Measurements from ENCODE around the gene KRT27. TPM values are rescaled to one million over a fixed set of nuclear protein-coding genes. Genes with fewer than 3 reads are reported as not detected.

The KRT27 gene
- total and polyA plus RNA-seq, 10 of the 15 experiments (the other 5 are each of a cell fraction or from before 2014, with no cell fraction given) = not detected

GRCh38 chr17:40812639-40813038 is 30.3 kb upstream of the KRT27 start:
- no peak for ATAC-seq
- TF ChIP-seq, protein P1, sequence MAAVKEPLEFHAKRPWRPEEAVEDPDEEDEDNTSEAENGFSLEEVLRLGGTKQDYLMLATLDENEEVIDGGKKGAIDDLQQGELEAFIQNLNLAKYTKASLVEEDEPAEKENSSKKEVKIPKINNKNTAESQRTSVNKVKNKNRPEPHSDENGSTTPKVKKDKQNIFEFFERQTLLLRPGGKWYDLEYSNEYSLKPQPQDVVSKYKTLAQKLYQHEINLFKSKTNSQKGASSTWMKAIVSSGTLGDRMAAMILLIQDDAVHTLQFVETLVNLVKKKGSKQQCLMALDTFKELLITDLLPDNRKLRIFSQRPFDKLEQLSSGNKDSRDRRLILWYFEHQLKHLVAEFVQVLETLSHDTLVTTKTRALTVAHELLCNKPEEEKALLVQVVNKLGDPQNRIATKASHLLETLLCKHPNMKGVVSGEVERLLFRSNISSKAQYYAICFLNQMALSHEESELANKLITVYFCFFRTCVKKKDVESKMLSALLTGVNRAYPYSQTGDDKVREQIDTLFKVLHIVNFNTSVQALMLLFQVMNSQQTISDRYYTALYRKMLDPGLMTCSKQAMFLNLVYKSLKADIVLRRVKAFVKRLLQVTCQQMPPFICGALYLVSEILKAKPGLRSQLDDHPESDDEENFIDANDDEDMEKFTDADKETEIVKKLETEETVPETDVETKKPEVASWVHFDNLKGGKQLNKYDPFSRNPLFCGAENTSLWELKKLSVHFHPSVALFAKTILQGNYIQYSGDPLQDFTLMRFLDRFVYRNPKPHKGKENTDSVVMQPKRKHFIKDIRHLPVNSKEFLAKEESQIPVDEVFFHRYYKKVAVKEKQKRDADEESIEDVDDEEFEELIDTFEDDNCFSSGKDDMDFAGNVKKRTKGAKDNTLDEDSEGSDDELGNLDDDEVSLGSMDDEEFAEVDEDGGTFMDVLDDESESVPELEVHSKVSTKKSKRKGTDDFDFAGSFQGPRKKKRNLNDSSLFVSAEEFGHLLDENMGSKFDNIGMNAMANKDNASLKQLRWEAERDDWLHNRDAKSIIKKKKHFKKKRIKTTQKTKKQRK (IDR thresholded peaks at IDR 0.05; ENCODE audit: low read depth, low read length) = no peak
- no peak for TF ChIP-seq IRF4 (IDR thresholded peaks at IDR 0.05; ENCODE audit: low read depth, low read length)
- TF ChIP-seq, protein P2, sequence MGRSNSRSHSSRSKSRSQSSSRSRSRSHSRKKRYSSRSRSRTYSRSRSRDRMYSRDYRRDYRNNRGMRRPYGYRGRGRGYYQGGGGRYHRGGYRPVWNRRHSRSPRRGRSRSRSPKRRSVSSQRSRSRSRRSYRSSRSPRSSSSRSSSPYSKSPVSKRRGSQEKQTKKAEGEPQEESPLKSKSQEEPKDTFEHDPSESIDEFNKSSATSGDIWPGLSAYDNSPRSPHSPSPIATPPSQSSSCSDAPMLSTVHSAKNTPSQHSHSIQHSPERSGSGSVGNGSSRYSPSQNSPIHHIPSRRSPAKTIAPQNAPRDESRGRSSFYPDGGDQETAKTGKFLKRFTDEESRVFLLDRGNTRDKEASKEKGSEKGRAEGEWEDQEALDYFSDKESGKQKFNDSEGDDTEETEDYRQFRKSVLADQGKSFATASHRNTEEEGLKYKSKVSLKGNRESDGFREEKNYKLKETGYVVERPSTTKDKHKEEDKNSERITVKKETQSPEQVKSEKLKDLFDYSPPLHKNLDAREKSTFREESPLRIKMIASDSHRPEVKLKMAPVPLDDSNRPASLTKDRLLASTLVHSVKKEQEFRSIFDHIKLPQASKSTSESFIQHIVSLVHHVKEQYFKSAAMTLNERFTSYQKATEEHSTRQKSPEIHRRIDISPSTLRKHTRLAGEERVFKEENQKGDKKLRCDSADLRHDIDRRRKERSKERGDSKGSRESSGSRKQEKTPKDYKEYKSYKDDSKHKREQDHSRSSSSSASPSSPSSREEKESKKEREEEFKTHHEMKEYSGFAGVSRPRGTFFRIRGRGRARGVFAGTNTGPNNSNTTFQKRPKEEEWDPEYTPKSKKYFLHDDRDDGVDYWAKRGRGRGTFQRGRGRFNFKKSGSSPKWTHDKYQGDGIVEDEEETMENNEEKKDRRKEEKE (IDR thresholded peaks at IDR 0.05) = no peak
- TF ChIP-seq, protein P3, sequence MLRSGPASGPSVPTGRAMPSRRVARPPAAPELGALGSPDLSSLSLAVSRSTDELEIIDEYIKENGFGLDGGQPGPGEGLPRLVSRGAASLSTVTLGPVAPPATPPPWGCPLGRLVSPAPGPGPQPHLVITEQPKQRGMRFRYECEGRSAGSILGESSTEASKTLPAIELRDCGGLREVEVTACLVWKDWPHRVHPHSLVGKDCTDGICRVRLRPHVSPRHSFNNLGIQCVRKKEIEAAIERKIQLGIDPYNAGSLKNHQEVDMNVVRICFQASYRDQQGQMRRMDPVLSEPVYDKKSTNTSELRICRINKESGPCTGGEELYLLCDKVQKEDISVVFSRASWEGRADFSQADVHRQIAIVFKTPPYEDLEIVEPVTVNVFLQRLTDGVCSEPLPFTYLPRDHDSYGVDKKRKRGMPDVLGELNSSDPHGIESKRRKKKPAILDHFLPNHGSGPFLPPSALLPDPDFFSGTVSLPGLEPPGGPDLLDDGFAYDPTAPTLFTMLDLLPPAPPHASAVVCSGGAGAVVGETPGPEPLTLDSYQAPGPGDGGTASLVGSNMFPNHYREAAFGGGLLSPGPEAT (IDR thresholded peaks at IDR 0.05; ENCODE audit: low read depth) = no peak
- no peak for TF ChIP-seq DPF2 (IDR thresholded peaks at IDR 0.05)
- no peak for TF ChIP-seq SMC3 (IDR thresholded peaks at IDR 0.05; ENCODE audit: borderline replicate concordance, low read length)
- TF ChIP-seq NR2F1 (conservative IDR thresholded peaks at IDR 0.05) = no peak
- TF ChIP-seq SIN3A (IDR thresholded peaks at IDR 0.05; ENCODE audit: low read depth, low read length) = no peak
- TF ChIP-seq WRNIP1 (IDR thresholded peaks at IDR 0.05; ENCODE audit: borderline replicate concordance, low read depth, low read length) = no peak
- no peak for TF ChIP-seq ZBTB40 (IDR thresholded peaks at IDR 0.05; ENCODE audit: borderline replicate concordance)
- TF ChIP-seq HDAC2 (IDR thresholded peaks at IDR 0.05) = no peak
- no peak for TF ChIP-seq ZNF24 (IDR thresholded peaks at IDR 0.05)
- TF ChIP-seq CHD1 (IDR thresholded peaks at IDR 0.05; ENCODE audit: low read depth, low read length) = no peak
- no peak for TF ChIP-seq NFXL1 (IDR thresholded peaks at IDR 0.05; ENCODE audit: borderline replicate concordance)

More at GRCh38 chr17:40812639-40813038, 30.3 kb upstream of the KRT27 start:
- peaks cover 0 to 3% of the 10 kb centered on the region in 2 experiments; a peak in 1 of 4 replicates for H3K27me3 ChIP-seq (replicated peaks in 1 of 2; ENCODE audit: control insufficient read depth in 2 of 2, insufficient read depth in 2 of 2, low read length in 1 of 2)
- no peaks in the 10 kb centered on the region for H4K20me1 ChIP-seq (ENCODE audit: control insufficient read depth, insufficient read depth)
- H2AFZ ChIP-seq (ENCODE audit: control insufficient read depth, low read depth, low read length) = no peak overlapping the region
- no peak overlapping the region for H3K4me3 ChIP-seq
- SMC1A ChIA-PET (ENCODE audit: uncharacterized antibody, unreplicated experiment) = no interaction called here
- H3K27ac ChIP-seq (ENCODE audit: control insufficient read depth, insufficient read depth) = no peak overlapping the region
- CTCF ChIA-PET = no interaction called here
- RAD21 ChIA-PET (ENCODE audit: unreplicated experiment) = no interaction called here
- BruUV-seq (replicated peaks) = no TSS peak
- in situ Hi-C loops (cut with MboI) (no loop called here), intact Hi-C loops (cut with micrococcal nuclease; ENCODE audit: unreplicated experiment) (no loop called here)
- no peak for DNase-seq (ENCODE audit: low read depth, low spot score)
- no peaks in the 10 kb centered on the region for H3K4me1 ChIP-seq (ENCODE audit: control insufficient read depth, insufficient read depth, low read length)
- WGBS (ENCODE audit: insufficient coverage, insufficient replicate concordance, low lambda C conversion rate, missing lambda C conversion rate) = 55% methylated on average over 3 of the region's 3 CpGs
- peaks cover 0 to 7% of the 10 kb centered on the region in 2 experiments; a peak in 2 of 4 replicates for H3K36me3 ChIP-seq (ENCODE audit: control insufficient read depth in 2 of 2, insufficient read depth in 2 of 2, low read length in 1 of 2)
- H3K9ac ChIP-seq (ENCODE audit: control insufficient read depth, insufficient read depth, low read length) = no peak overlapping the region
- H3K9me3 ChIP-seq (replicated peaks; ENCODE audit: control insufficient read depth, insufficient read depth, low read length) = no peaks in the 10 kb centered on the region
- no peak overlapping the region for H3K4me2 ChIP-seq (ENCODE audit: control insufficient read depth, insufficient read depth)
- FAIRE-seq = no peak
- H3K79me2 ChIP-seq (ENCODE audit: control insufficient read depth, insufficient read depth, low read length) = 0 out of 2 replicates have a peak, but pooled peaks cover 1% of the 10 kb centered on the region
- POLR2A ChIA-PET = no interaction called here

Measured in GM12878 (cell line).